ENCODE results near the gene LGALS7.
"Not testable (repeated sequence)": the region's sequence is repeated elsewhere in the genome, so short reads cannot be mapped to it uniquely, and the experiment has no call there.

LGALS7 gene

GRCh38 chr19:38797781-38798180 lies 24.5 kb upstream of the LGALS7 start:
- not testable (repeated sequence) for DNase-seq

- no peak for DNase-seq
These were observed 22.8 kb upstream of the LGALS7 start for GRCh38 chr19:38796154-38796553.

- DNase-seq = no peak
These were observed 22.2 kb upstream of the LGALS7 start for GRCh38 chr19:38795549-38795948.

- no peak for DNase-seq
These were observed 20.4 kb upstream of the LGALS7 start for GRCh38 chr19:38793671-38794070.

GRCh38 chr19:38793177-38793576 lies 19.9 kb upstream of the LGALS7 start:
- DNase-seq = no peak

- no peak for DNase-seq
These were observed 19.2 kb upstream of the LGALS7 start for GRCh38 chr19:38792250-38793111.

GRCh38 chr19:38791451-38792064 lies 18.2 kb upstream of the LGALS7 start:
- DNase-seq = not testable (repeated sequence)

GRCh38 chr19:38790507-38791403 lies 17.4 kb upstream of the LGALS7 start:
- DNase-seq = not testable (repeated sequence)

GRCh38 chr19:38788478-38789243 lies 15.3 kb upstream of the LGALS7 start, which contains the start of gene LGALS7B:
Gene LGALS7B (plus strand): TSS chr19:38789200. CDS start chr19:38789227, 27 bp downstream.
- no peak for DNase-seq

GRCh38 chr19:38786572-38787265 lies 13.4 kb upstream of the LGALS7 start:
- no peak for DNase-seq

- DNase-seq = not testable (repeated sequence)
These were observed 12.7 kb upstream of the LGALS7 start for GRCh38 chr19:38786061-38786460.

GRCh38 chr19:38785187-38785699 lies 11.9 kb upstream of the LGALS7 start:
- DNase-seq = no peak

- no peak for DNase-seq
These were observed 10.9 kb upstream of the LGALS7 start for GRCh38 chr19:38784224-38784623.

- not testable (repeated sequence) for DNase-seq
These were observed 8.9 kb upstream of the LGALS7 start for GRCh38 chr19:38782212-38782611.

- DNase-seq = no peak
These were observed 7.7 kb upstream of the LGALS7 start for GRCh38 chr19:38781058-38781457.

- DNase-seq = no peak
These were observed 7.1 kb upstream of the LGALS7 start for GRCh38 chr19:38780443-38780842.

- DNase-seq = no peak
These were observed 5.4 kb upstream of the LGALS7 start for GRCh38 chr19:38778733-38779132.

- DNase-seq = no peak
These were observed 1.0 kb upstream of the LGALS7 start for GRCh38 chr19:38774181-38774950.

- not testable (repeated sequence) for DNase-seq
These were observed 1.7 kb downstream of the LGALS7 start for GRCh38 chr19:38771569-38771968.

- DNase-seq = not testable (repeated sequence)
These were observed 2.4 kb downstream of the LGALS7 start for GRCh38 chr19:38770949-38771275.

Measured in COR-L47 (cell line).